ENCODE results near the gene MYO3B. TPM values are rescaled to one million over a fixed set of nuclear protein-coding genes. Genes with fewer than 3 reads are reported as not detected.

The MYO3B gene
- total RNA-seq, 4 donors from 2014 or later = 0.06 TPM; not detected in 3

- peaks cover 0 to 8% (median 0%) of the 10 kb centered on the region in 4 donors for H3K4me1 ChIP-seq
- no peaks in the 10 kb centered on the region for H3K9me3 ChIP-seq
- H3K36me3 ChIP-seq = no peaks in the 10 kb centered on the region
- H3K27me3 ChIP-seq = no peaks in the 10 kb centered on the region
- intact Hi-C loops (cut with DNase I) = no loop called here
- no peak overlapping the region for H3K27ac ChIP-seq (replicated peaks in 1 of 4)
- TF ChIP-seq POLR2AphosphoS5 (IDR thresholded peaks at IDR 0.05) = no peak
- TF ChIP-seq POLR2A (IDR thresholded peaks at IDR 0.05; ENCODE audit: low read depth) = no peak
- TF ChIP-seq CTCF (IDR thresholded peaks at IDR 0.05) = no peak
- no peak for TF ChIP-seq EP300 (IDR thresholded peaks at IDR 0.05)
- WGBS = 56% methylated on average over 7 of the region's 7 CpGs
- DNase-seq (ENCODE audit: extremely low spot score) = peak; percentile 70
- no peak overlapping the region for H3K4me3 ChIP-seq
Observed at GRCh38 chr2:170214309-170214948, 36.5 kb downstream of the MYO3B start.

GRCh38 chr2:170215021-170215420, 37.1 kb downstream of the MYO3B start:
- DNase-seq (ENCODE audit: extremely low spot score) = peak; percentile 21
- Histone ChIP-seq H3K36me3 (no peaks in the 10 kb centered on the region), H3K9me3 (no peaks in the 10 kb centered on the region), H3K27ac (replicated peaks in 1 of 4) (no peak overlapping the region), H3K4me1 (peaks cover 0 to 8% (median 0%) of the 10 kb centered on the region in 4 donors), H3K27me3 (no peaks in the 10 kb centered on the region), H3K4me3 (no peak overlapping the region)
- TF ChIP-seq POLR2A (IDR thresholded peaks at IDR 0.05; ENCODE audit: low read depth) = no peak
- no peak for TF ChIP-seq CTCF (IDR thresholded peaks at IDR 0.05)
- no peak for TF ChIP-seq POLR2AphosphoS5 (IDR thresholded peaks at IDR 0.05)
- no peak for TF ChIP-seq EP300 (IDR thresholded peaks at IDR 0.05)
- intact Hi-C loops (cut with DNase I) = no loop called here
- 75% methylated on average over 2 of the region's 2 CpGs for WGBS

GRCh38 chr2:170216428-170216827, 38.5 kb downstream of the MYO3B start:
- TF ChIP-seq EP300 (IDR thresholded peaks at IDR 0.05) (no peak), CTCF (IDR thresholded peaks at IDR 0.05) (no peak), POLR2AphosphoS5 (IDR thresholded peaks at IDR 0.05) (no peak), POLR2A (IDR thresholded peaks at IDR 0.05; ENCODE audit: low read depth) (no peak)
- Histone ChIP-seq H3K4me1 (peaks cover 0 to 8% (median 0%) of the 10 kb centered on the region in 4 donors), H3K4me3 (no peak overlapping the region), H3K27me3 (no peaks in the 10 kb centered on the region), H3K27ac (replicated peaks in 1 of 4) (no peak overlapping the region), H3K9me3 (no peaks in the 10 kb centered on the region), H3K36me3 (no peaks in the 10 kb centered on the region)
- intact Hi-C loops (cut with DNase I) = no loop called here
- DNase-seq (ENCODE audit: extremely low spot score) = no peak
- WGBS = 96% methylated on average over 3 of the region's 3 CpGs

- Histone ChIP-seq H3K36me3 (no peaks in the 10 kb centered on the region), H3K4me3 (no peak overlapping the region), H3K27me3 (no peaks in the 10 kb centered on the region), H3K9me3 (no peaks in the 10 kb centered on the region), H3K4me1 (peaks cover 0 to 12% (median 0%) of the 10 kb centered on the region in 4 donors), H3K27ac (replicated peaks in 1 of 4) (peak overlapping the region in 1 of 4 donors; percentile 22)
- no peak for DNase-seq (ENCODE audit: extremely low spot score)
- TF ChIP-seq POLR2A (IDR thresholded peaks at IDR 0.05; ENCODE audit: low read depth) = no peak
- intact Hi-C loops (cut with DNase I) = no loop called here
- 68% methylated on average over 5 of the region's 5 CpGs for WGBS
Observed at GRCh38 chr2:170216981-170217380, 39.0 kb downstream of the MYO3B start.

GRCh38 chr2:170217778-170218251, 39.9 kb downstream of the MYO3B start:
- intact Hi-C loops (cut with DNase I) = no loop called here
- H3K27ac ChIP-seq (replicated peaks in 1 of 4) = peak overlapping the region in 1 of 4 donors; percentile 22
- peaks cover 0 to 17% (median 0%) of the 10 kb centered on the region in 4 donors for H3K4me1 ChIP-seq

More at GRCh38 chr2:170217778-170218251, 39.9 kb downstream of the MYO3B start:
- Histone ChIP-seq H3K27me3 (no peaks in the 10 kb centered on the region), H3K4me3 (no peak overlapping the region), H3K36me3 (no peaks in the 10 kb centered on the region), H3K9me3 (no peaks in the 10 kb centered on the region)
- DNase-seq (ENCODE audit: extremely low spot score) = no peak
- 59% methylated on average over 4 of the region's 4 CpGs for WGBS
- TF ChIP-seq CTCF (IDR thresholded peaks at IDR 0.05) = no peak

Data from esophagus muscularis mucosa (tissue), 4 donors.